ENCODE data around the gene RAE1. TPM values are rescaled to one million over a fixed set of nuclear protein-coding genes. Genes with fewer than 3 reads are reported as not detected.
"Not testable (repeated sequence)": the region's sequence is repeated elsewhere in the genome, so short reads cannot be mapped to it uniquely, and the experiment has no call there.

Gene RAE1
- total RNA-seq, 1 experiment from 2014 or later, result 67.2 TPM

DNA sequence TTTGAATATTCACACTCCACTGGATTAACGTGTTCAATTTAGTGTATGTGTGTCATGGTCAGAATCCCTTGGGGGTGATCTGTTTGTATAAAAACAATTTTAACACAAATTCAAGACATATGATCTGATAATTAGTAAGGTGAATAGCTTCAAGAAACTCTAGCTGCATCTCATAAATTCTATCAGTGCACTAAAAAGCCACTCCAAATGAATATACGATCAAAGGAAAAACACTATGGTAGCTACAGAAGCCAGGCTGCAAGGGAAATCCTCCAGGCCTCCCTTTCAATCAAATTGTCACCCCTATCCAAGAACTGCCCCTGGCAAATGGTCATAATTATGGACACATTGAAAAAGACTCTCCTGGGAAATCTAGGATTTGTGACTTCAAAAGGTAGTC lies 9.4 kb upstream of the RAE1 start:
- Histone ChIP-seq H3K9me3 (replicated peaks) (no peaks in the 10 kb centered on the region), H3K4me1 (replicated peaks) (peaks cover 5% of the 10 kb centered on the region), H3K4me3 (no peak overlapping the region), H3K27me3 (replicated peaks) (no peaks in the 10 kb centered on the region; the same call in 1 of the 2 replicates), H3K27ac (no peak overlapping the region), H3K36me3 (no peaks in the 10 kb centered on the region)
- no peak for DNase-seq (ENCODE audit: low read depth in 1 of 2, low spot score in 2 of 2)

DNA sequence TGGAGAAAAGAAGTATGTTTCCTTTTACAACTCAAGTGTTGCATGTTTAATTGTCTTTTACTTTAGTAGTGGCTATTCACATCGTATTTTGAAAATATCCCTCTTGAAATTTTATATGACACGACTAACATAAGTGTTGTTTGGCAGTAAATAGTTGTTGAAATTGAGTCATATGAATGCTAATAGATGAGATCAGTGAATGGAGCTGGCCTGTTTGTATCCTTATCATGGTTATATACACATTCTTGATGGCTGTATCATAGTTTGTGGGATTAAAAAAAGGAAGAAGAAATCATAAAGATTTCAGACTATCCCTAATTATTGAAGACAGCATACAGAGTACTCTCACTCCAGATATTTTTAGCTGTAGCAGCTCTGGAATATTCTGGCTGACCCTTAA lies 8.2 kb upstream of the RAE1 start:
- Histone ChIP-seq H3K4me1 (replicated peaks) (peaks cover 10% of the 10 kb centered on the region), H3K27ac (no peak overlapping the region), H3K36me3 (no peaks in the 10 kb centered on the region), H3K4me3 (no peak overlapping the region), H3K9me3 (replicated peaks) (no peaks in the 10 kb centered on the region), H3K27me3 (replicated peaks) (no peaks in the 10 kb centered on the region)
- DNase-seq (ENCODE audit: low read depth in 1 of 2, low spot score in 2 of 2), result peak in 1 of 2 experiments; percentile 14

DNA sequence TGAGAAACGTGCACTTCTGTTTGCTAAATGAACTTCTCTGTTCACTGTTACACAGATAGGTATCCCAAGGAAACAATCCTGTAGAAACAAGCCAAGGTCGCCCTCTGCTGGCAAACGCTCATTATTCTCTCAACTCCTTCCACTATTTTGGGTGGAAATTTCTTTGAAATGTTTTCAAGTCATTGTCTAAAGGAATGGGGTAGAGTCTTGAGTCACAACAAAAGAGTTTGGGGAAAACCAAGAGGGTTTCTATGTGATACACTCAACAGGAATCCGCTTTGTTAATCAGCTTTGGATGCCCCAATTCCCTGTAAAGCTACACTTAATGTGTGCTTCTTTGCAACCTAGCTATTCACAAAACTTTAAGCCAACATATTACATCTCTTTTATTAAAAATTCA lies 4.6 kb upstream of the RAE1 start:
- Histone ChIP-seq H3K9me3 (replicated peaks) (no peaks in the 10 kb centered on the region), H3K27ac (peak overlapping the region; percentile 23; the same call in 1 of the 2 replicates), H3K36me3 (no peaks in the 10 kb centered on the region)

DNA sequence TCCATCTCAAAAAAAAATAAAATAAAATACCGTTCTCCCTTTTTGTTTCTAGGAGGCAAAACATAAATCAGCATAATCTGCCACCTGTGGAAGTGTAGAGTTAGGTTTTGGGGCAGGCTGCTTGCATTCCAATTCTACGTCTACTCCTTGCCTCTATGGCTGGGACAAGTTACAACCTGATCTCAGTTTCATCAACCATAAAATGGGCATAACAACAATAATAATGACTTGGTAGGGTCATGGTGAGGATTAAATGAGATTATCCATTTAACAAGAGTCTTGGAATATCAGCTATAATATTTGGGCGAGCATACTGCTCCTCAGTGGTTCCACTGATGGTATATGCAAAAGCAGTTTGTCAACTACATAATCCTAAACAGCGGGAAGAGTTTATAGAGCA lies 3.7 kb upstream of the RAE1 start:
- Histone ChIP-seq H3K4me1 (replicated peaks) (peaks cover 17% of the 10 kb centered on the region), H3K9me3 (replicated peaks) (no peaks in the 10 kb centered on the region), H3K36me3 (no peaks in the 10 kb centered on the region; the same call in none of the 2 replicates), H3K27ac (no peak overlapping the region), H3K27me3 (replicated peaks) (no peaks in the 10 kb centered on the region), H3K4me3 (no peak overlapping the region)
- DNase-seq (ENCODE audit: low read depth in 1 of 2, low spot score in 2 of 2), result no peak

More for the DNA sequence above, 4.6 kb upstream of the RAE1 start:
- Histone ChIP-seq H3K4me1 (replicated peaks) (peaks cover 10% of the 10 kb centered on the region), H3K27me3 (replicated peaks) (no peaks in the 10 kb centered on the region), H3K4me3 (no peak overlapping the region)
- peak; percentile 86 to 95 for DNase-seq (ENCODE audit: low read depth in 1 of 2, low spot score in 2 of 2)

DNA sequence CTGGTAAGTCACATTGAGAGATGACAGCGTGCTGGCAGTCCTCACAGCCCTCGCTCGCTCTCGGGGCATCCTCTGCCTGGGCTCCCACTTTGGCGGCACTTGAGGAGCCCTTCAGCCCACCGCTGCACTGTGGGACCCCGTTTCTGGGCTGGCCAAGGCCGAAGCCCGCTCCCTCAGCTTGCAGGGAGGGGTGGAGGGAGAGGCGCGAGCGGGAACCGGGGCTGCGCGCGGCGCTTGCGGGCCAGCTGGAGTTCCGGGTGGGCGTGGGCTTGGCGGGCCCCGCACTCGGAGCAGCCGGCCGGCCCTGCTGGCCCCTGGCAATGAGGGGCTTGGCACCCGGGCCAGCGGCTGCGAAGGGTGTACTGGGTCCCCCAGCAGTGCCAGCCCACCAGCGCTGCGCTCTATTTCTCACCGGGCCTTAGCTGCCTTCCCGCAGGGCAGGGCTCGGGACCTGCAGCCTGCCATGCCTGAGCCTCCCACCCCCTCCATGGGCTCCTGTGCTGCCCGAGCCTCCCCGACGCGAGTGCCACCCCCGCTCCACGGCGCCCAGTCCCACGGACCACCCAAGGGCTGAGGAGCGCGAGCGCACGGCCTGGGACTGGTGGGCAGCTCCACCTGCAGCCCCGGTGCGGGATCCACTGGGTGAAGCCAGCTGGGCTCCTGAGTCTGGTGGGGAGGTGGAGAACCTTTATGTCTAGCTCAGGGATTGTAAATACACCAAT lies 2.7 kb upstream of the RAE1 start:
- H3K4me3 ChIP-seq; H3K27me3 ChIP-seq (replicated peaks); H3K9me3 ChIP-seq (replicated peaks); DNase-seq (ENCODE audit: low read depth in 1 of 2, low spot score in 2 of 2); H3K27ac ChIP-seq; H3K36me3 ChIP-seq: not testable (repeated sequence)
- H3K4me1 ChIP-seq (replicated peaks), result peaks cover 15% of the 10 kb centered on the region

DNA sequence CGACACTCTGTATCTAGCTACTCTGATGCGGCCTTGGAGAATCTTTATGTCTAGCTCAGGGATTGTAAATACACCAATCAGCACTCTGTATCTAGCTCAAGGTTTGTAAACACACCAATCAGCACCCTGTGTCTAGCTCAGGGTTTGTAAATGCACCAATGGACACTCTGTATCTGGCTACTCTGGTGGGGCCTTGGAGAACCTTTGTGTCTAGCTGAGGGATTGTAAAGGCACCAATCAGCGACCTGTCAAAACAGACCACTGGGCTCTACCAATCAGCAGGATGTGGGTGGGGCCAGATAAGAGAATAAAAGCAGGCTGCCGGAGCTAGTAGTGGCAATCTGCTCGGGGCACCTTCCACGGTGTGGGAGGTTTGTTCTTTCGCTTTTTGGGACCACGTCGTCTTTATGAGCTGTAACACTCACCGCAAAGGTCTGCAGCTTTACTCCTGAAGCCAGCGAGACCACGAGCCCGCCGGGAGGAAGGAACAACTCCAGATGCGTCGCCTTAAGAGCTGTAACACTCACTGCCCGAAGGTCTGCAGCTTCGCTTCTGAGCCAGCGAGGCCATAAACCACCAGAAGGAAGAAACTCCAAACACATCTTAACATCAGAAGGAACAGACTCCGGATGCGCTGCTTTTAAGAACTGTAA lies 2.0 kb upstream of the RAE1 start:
- H3K9me3 ChIP-seq (replicated peaks); H3K27ac ChIP-seq; H3K36me3 ChIP-seq; H3K27me3 ChIP-seq (replicated peaks); DNase-seq (ENCODE audit: low read depth in 1 of 2, low spot score in 2 of 2); H3K4me3 ChIP-seq: not testable (repeated sequence)
- H3K4me1 ChIP-seq (replicated peaks), result peaks cover 15% of the 10 kb centered on the region

DNA sequence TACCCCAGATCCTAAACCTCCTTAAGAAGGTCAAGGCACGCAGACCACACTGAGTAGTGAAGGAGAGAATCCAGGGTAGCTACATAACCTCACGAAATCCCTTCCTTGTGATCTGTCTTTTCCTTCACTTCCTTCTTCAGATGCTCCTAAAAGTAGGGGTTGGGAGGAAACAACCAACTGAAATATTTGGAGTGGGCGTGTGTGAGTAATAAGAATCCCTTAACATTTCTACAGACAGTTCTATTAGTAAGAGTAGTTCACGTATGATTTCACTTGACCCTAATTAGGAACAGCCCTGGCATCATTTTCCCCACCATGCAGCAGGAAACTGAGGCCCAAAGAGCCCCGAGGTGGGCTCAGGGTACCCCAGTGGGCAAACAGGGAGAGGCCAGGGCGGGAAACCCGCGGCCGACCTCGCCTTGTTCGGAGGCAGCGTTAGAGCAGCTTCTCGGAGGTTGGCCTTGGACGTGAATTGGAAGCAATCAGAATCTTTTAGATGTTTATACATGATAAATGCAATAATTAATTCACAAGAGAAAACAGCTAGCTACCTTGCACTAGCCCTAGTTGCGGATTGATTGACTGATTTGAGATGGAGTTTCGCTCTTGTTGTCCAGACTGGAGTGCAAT lies 859 bp upstream of the RAE1 start:
- Histone ChIP-seq H3K4me3 (no peak overlapping the region), H3K36me3 (no peaks in the 10 kb centered on the region; the same call in none of the 2 replicates), H3K4me1 (replicated peaks) (peaks cover 15% of the 10 kb centered on the region), H3K27ac (no peak overlapping the region), H3K9me3 (replicated peaks) (no peaks in the 10 kb centered on the region), H3K27me3 (replicated peaks) (no peaks in the 10 kb centered on the region)
- no peak for DNase-seq (ENCODE audit: low read depth in 1 of 2, low spot score in 2 of 2)

DNA sequence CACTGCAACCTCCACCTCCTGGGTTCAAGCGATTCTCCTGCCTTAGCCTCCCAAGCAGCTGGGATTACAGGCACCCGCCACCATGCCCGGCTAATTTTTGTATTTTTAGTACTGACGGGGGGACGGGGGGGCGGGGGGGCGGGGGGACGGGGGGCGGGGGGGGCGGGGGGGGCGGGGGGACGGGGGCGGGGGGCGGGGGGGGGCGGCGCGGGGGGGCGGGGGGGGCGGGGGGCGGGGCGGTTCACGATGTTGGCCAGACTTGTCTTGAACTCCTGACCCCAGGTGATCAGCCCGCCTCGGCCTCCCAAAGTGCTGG lies 371 bp upstream of the RAE1 start:
- Histone ChIP-seq H3K4me3 (peak overlapping the region; percentile 70), H3K27ac (peak overlapping the region; percentile 81), H3K4me1 (replicated peaks) (peaks cover 15% of the 10 kb centered on the region)
- DNase-seq (ENCODE audit: low read depth in 1 of 2, low spot score in 2 of 2); H3K36me3 ChIP-seq; H3K27me3 ChIP-seq (replicated peaks); H3K9me3 ChIP-seq (replicated peaks): not testable (repeated sequence)

DNA sequence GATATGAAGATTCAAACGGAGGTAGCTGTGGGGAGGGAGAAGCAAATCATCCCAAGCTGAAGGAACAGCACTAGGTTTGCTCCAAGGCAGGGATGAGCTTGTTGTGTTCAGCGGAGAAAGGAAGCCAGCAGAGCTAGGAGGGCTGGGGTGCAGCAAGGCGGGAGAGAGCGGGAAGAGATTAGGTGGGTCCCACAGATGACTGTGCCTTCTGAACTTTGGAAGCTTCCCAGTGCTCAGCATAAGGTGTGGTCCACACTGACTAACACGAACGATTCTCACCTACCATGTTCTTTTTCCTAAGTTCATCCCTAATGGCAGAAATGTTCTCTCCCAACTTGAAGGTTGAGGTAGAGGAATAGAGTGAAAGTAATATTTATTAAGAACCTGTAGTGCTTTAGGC lies 1.2 kb downstream of the RAE1 start:
- Histone ChIP-seq H3K9me3 (replicated peaks) (no peaks in the 10 kb centered on the region), H3K4me1 (replicated peaks) (peaks cover 9% of the 10 kb centered on the region), H3K27ac (no peak overlapping the region), H3K4me3 (peak overlapping the region; percentile 70), H3K27me3 (replicated peaks) (no peaks in the 10 kb centered on the region), H3K36me3 (no peaks in the 10 kb centered on the region; the same call in none of the 2 replicates)
- DNase-seq (ENCODE audit: low read depth in 1 of 2, low spot score in 2 of 2), result no peak

DNA sequence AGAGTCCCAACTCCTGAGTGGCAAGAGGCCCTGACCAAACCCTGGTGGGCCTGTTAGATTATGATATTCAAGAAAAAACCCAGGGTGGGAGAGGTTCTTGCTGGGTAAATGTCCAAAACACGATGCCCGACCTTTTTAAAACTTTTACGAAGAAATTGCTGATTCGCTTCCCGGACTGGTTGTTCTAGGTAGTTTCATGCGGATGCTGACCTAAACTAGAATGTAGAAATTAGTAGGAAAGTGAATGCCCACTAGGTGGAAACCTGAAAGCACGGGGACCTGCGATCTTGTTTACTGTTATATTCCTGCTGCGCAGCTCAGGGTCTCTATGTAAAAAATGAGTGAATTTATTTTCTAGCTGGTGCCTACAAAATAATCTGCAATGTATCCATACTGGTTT lies 2.3 kb downstream of the RAE1 start:
- Histone ChIP-seq H3K27ac (no peak overlapping the region), H3K27me3 (replicated peaks) (no peaks in the 10 kb centered on the region), H3K9me3 (replicated peaks) (no peaks in the 10 kb centered on the region)

DNA sequence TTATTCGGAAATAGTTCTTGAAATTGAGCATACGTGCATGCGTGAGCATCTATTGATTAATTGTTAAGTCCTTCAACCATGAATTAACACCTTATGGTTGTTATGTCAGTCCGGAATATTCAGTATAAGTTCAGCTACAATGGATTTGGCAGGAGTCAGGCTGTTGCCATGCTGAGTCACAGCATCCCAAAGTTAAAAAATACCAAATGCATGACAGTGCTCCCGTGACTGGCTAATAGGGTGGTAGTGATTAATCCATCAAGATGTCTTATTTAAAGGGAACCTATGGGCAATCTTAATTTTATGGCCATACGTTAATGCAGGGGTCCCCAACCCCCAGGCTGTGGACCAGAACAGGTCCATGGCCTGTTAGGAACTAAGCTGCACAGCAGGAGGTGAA lies 10.5 kb downstream of the RAE1 start:
- Histone ChIP-seq H3K4me3 (no peak overlapping the region), H3K9me3 (replicated peaks) (no peaks in the 10 kb centered on the region), H3K36me3 (no peaks in the 10 kb centered on the region; the same call in 1 of the 2 replicates), H3K4me1 (replicated peaks) (no peaks in the 10 kb centered on the region; the same call in 1 of the 2 replicates), H3K27ac (no peak overlapping the region), H3K27me3 (replicated peaks) (no peaks in the 10 kb centered on the region)
- no peak for DNase-seq (ENCODE audit: low read depth in 1 of 2, low spot score in 2 of 2)

More for the DNA sequence above, 2.3 kb downstream of the RAE1 start:
- DNase-seq (ENCODE audit: low read depth in 1 of 2, low spot score in 2 of 2), result no peak
- Histone ChIP-seq H3K4me1 (replicated peaks) (peaks cover 9% of the 10 kb centered on the region), H3K36me3 (no peaks in the 10 kb centered on the region; the same call in none of the 2 replicates), H3K4me3 (no peak overlapping the region)

DNA sequence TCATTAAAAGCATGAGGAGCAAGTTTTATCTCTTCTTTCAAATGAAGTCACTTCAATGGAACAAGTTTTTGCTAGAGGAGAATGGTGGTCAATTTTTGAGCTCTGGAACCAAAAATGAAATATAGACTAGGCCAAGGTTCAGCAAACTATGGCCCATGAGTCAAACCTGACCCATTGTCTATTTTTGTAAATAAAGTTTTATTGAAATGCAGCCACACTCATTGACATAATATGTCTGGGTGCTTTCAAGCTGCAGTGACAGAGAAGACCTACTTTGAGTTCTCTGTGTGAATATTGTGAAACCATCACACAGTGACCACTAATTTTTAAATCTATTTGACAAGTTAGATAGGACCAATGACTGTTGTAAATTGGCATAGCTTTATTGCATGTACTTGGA lies 13.4 kb downstream of the RAE1 start:
- Histone ChIP-seq H3K27me3 (replicated peaks) (no peaks in the 10 kb centered on the region), H3K27ac (no peak overlapping the region), H3K4me1 (replicated peaks) (no peaks in the 10 kb centered on the region; the same call in 1 of the 2 replicates), H3K36me3 (no peaks in the 10 kb centered on the region; the same call in 1 of the 2 replicates), H3K4me3 (no peak overlapping the region), H3K9me3 (replicated peaks) (no peaks in the 10 kb centered on the region)
- no peak for DNase-seq (ENCODE audit: low read depth in 1 of 2, low spot score in 2 of 2)

DNA sequence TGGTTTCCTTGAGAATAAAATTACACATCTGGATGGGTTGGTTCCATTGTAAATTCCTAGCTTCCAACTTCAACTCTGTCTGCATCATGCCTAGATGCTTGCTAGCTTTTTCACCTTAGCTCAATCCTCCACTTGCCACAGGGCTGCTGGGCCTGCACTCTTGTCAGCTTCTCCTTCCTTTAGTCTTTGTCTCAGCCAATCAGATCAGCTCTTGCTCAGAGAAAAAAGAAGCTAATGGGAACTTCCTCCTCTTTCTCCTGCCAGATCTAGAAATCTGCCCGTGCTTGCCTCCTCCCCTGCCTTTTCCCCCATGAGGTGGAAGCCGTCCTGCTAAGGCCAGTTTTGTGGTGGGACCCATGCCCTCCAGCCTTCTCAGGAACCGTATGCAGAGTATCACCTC lies 18.5 kb downstream of the RAE1 start:
- Histone ChIP-seq H3K4me1 (replicated peaks) (no peaks in the 10 kb centered on the region), H3K36me3 (no peaks in the 10 kb centered on the region; the same call in 1 of the 2 replicates), H3K4me3 (no peak overlapping the region), H3K27me3 (replicated peaks) (no peaks in the 10 kb centered on the region), H3K9me3 (replicated peaks) (no peaks in the 10 kb centered on the region), H3K27ac (no peak overlapping the region)
- no peak for DNase-seq (ENCODE audit: low read depth in 1 of 2, low spot score in 2 of 2)

DNA sequence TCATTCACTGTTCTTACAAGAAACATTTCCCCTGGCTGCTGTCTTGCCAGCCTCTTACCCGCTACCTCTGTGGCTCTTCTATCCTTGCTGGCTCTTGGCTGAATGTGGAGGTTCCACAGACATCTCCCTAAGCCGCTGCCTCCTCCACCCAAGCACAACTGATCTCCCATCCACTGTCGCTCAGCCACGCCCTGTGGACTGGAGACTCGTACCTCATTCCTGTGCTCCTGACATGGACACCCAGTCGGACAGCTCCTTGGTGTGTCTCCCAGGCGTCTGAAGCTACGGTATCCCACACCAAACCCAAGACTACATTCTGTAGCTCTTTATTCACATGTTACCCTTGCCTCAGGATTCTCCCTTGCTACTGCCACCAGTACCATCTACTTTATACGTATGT lies 19.3 kb downstream of the RAE1 start:
- Histone ChIP-seq H3K27me3 (replicated peaks) (no peaks in the 10 kb centered on the region), H3K4me3 (no peak overlapping the region), H3K4me1 (replicated peaks) (no peaks in the 10 kb centered on the region), H3K9me3 (replicated peaks) (no peaks in the 10 kb centered on the region), H3K36me3 (no peaks in the 10 kb centered on the region; the same call in 1 of the 2 replicates), H3K27ac (no peak overlapping the region)
- no peak for DNase-seq (ENCODE audit: low read depth in 1 of 2, low spot score in 2 of 2)
